Choroid plexus epithelial cell (primary cell): ENCODE data around the gene C5orf24.
A peak's percentile ranks its signal among the peaks of the same experiment; 100 is the strongest.

ENCODE experiments used
- DNase-seq: peaks from one replicate; pipeline ENCODE4 v3.0.0-alpha.2; 2010; ENCODE audit warnings: low read depth
- H3K4me3 ChIP-seq: 2 replicates; pipeline ENCODE4 v1.5.1; 2011; ENCODE audit warnings: low read depth, mild to moderate bottlenecking, control low read depth, low read length, moderate library complexity
- CTCF ChIP-seq: conservative IDR thresholded peaks from 2 replicates; pipeline ENCODE4 v1.5.1; 2011; ENCODE audit warnings: low read depth, mild to moderate bottlenecking, control low read depth, inconsistent platforms, low read length, moderate library complexity

Gene C5orf24

GRCh38 chr5:134892926-134893325, 47.2 kb downstream of the C5orf24 start:
- H3K4me3 ChIP-seq = no peak overlapping the region
- DNase-seq = no peak
- no peak for TF ChIP-seq CTCF

GRCh38 chr5:134893748-134894505, 48.2 kb downstream of the C5orf24 start:
- DNase-seq = no peak
- no peak overlapping the region for H3K4me3 ChIP-seq
- no peak for TF ChIP-seq CTCF

- H3K4me3 ChIP-seq = no peak overlapping the region
- no peak for DNase-seq
- no peak for TF ChIP-seq CTCF
Observed at GRCh38 chr5:134902071-134902801, 56.5 kb downstream of the C5orf24 start.

GRCh38 chr5:134904610-134905245, 59.0 kb downstream of the C5orf24 start, which contains the start of gene PCBD2:
PCBD2 (plus strand) TSS chr5:134905131; CDS start chr5:134905140, 9 bp downstream.
- peak; percentile 73 for TF ChIP-seq CTCF
- peak; percentile 90 for DNase-seq
- peak within 1 kb of the TSS; percentile 82 for H3K4me3 ChIP-seq

GRCh38 chr5:134905246-134905996, 59.7 kb downstream of the C5orf24 start:
- peak overlapping the region; percentile 82 for H3K4me3 ChIP-seq
- TF ChIP-seq CTCF = peak; percentile 66
- DNase-seq = peak; percentile 84

- DNase-seq = no peak
- no peak for TF ChIP-seq CTCF
- H3K4me3 ChIP-seq = no peak overlapping the region
Observed at GRCh38 chr5:134906811-134907210, 61.0 kb downstream of the C5orf24 start.
